Pancreas (tissue), 10 donors: ENCODE data around the gene SNRPA1. TPM values are rescaled to one million over a fixed set of nuclear protein-coding genes. Genes with fewer than 3 reads are reported as not detected.
A peak's percentile ranks its signal among the peaks of the same experiment; 100 is the strongest.

Source experiments
- ATAC-seq, 4 donors: fragments of 200-7000 bp; cut with Tn5 transposase; one replicate each; pipeline versions ENCODE4 v1.8.0 to v1.9.1; 2020; ENCODE audit warnings: mild to moderate bottlenecking in 4 of 4, moderate library complexity in 4 of 4
- DNase-seq, 6 donors: peaks; one replicate each; pipeline ENCODE4 v3.0.0-alpha.2; 2020
- FAIRE-seq: peaks from 2 replicates; lab custom pipeline; 2012; peaks lifted over from hg19 to GRCh38; lab: Jason Lieb, UNC
- H3K27ac ChIP-seq, 4 donors: fragments of 200-600 bp; sonication (generic); 1 replicate in 3 of 4; 2 replicates in 1 of 4; pipeline versions ENCODE4 v1.5.0 to v1.8.0; 2020
- H3K27me3 ChIP-seq, 4 donors: fragments of 200-600 bp; one replicate each; pipeline ENCODE4 v1.8.0; 2021
- H3K36me3 ChIP-seq, 3 donors: fragments of 200-600 bp; sonication (generic) in 1 of 3; one replicate each; pipeline versions ENCODE4 v1.5.0 to v1.8.0; 2020 to 2021
- H3K4me1 ChIP-seq, 3 donors: fragments of 200-600 bp; one replicate each; pipeline ENCODE4 v1.8.0; 2021
- H3K4me3 ChIP-seq, 4 donors: fragments of 200-600 bp; sonication (generic) in 2 of 4; one replicate each; pipeline versions ENCODE4 v1.5.0 to v1.8.0; 2020 to 2021
- H3K9me3 ChIP-seq, 4 donors: fragments of 200-600 bp; one replicate each; pipeline ENCODE4 v1.8.0; 2021
- WGBS, 2 donors: extraction: QIAGEN DNeasy Blood & Tissue Kit; methylation state at CpG; one replicate each; pipeline ENCODE4 v1.1.7; 2013; 5-methylcytosine and 5-hydroxymethylcytosine counted together
- intact Hi-C, 3 donors: fragments of 100-400 bp; cut with DNase I; formaldehyde crosslinking; loops; one replicate each; pipeline versions ENCODE4 v1.11.1 to v1.14.2; 2022
- polyA plus RNA-seq, 2 donors: library from polyadenylated mRNA; stranded (reverse); fragments of 200-250 nt; gene quantifications; one replicate each; pipeline ENCODE4 v1.2.3, GENCODE V29; 2013
- total RNA-seq, 6 donors: library from RNA; stranded (reverse); fragmentation: NEBNext Ultra II Directional in 4 of 6; extraction: Animal tissue kit (Norgen Biotek cat#: 25700) in 4 of 6; gene quantifications; one replicate each; pipeline versions ENCODE4 v1.2.1 to v1.2.4, GENCODE V29; 2021 to 2023
- TF ChIP-seq, protein P1 (sequence below), 4 donors: fragments of 200-600 bp; sonication (generic) in 3 of 4; IDR thresholded peaks; one replicate each; pipeline versions ENCODE4 v1.5.0 to v1.8.0; 2021; ENCODE audit warnings: antibody characterized with exemption in 4 of 4
- donor health status: healthy with polysubstance abuse.
- donor health status: DM: no; HTN: no; CAD: no; lungs with moderate emphysema.
- donor health status: DM: no; HTN: no; CAD: no.
- donor health status: control.
- donor health status: control.
- donor health status: Bipolar disorder and iron deficiency.
- donor health status: DM: yes; HTN: yes; CAD: no.
- donor health status: DM: no; HTN: no; CAD: no.
- donor health status: DM: no; HTN: no; CAD: no.
- donor health status: DM: yes; HTN: yes; CAD: no.

SNRPA1 gene
- total and polyA plus RNA-seq, 8 donors: 16.7 to 37.2 (median 23.9) TPM

DNA sequence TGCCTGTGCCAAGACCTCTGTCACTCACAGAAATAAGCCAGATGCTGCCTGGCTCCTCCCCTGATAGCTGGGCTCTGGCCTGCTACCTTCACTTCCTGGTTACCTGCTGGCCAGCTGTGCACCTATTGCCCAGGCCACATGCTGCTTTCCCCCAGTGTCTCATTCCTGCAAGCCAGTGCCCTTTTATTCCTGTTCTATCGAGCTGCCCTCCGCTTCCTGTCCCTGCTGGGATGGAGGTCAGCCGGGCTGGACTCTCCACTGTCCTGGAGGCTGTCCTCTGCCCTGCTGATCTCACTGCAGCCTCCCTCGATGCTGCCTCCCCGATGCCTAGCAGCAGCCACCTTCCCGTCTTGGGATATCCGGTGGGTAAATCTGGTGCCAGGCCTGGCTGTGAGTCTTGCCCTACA lies 37.0 kb upstream of the SNRPA1 start:
- Histone ChIP-seq H3K4me1 (no peaks in the 10 kb centered on the region), H3K4me3 (no peak overlapping the region), H3K27ac (no peak overlapping the region), H3K27me3 (no peaks in the 10 kb centered on the region), H3K36me3 (no peaks in the 10 kb centered on the region), H3K9me3 (no peaks in the 10 kb centered on the region)
- no peak for ATAC-seq
- WGBS, 2 donors: 90 to 93% methylated on average over 7 of the region's 7 CpGs
- FAIRE-seq: no peak
- TF ChIP-seq, protein P1, sequence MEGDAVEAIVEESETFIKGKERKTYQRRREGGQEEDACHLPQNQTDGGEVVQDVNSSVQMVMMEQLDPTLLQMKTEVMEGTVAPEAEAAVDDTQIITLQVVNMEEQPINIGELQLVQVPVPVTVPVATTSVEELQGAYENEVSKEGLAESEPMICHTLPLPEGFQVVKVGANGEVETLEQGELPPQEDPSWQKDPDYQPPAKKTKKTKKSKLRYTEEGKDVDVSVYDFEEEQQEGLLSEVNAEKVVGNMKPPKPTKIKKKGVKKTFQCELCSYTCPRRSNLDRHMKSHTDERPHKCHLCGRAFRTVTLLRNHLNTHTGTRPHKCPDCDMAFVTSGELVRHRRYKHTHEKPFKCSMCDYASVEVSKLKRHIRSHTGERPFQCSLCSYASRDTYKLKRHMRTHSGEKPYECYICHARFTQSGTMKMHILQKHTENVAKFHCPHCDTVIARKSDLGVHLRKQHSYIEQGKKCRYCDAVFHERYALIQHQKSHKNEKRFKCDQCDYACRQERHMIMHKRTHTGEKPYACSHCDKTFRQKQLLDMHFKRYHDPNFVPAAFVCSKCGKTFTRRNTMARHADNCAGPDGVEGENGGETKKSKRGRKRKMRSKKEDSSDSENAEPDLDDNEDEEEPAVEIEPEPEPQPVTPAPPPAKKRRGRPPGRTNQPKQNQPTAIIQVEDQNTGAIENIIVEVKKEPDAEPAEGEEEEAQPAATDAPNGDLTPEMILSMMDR (IDR thresholded peaks at IDR 0.05): no peak
- intact Hi-C loops: no loop called here
- no peak for DNase-seq

DNA sequence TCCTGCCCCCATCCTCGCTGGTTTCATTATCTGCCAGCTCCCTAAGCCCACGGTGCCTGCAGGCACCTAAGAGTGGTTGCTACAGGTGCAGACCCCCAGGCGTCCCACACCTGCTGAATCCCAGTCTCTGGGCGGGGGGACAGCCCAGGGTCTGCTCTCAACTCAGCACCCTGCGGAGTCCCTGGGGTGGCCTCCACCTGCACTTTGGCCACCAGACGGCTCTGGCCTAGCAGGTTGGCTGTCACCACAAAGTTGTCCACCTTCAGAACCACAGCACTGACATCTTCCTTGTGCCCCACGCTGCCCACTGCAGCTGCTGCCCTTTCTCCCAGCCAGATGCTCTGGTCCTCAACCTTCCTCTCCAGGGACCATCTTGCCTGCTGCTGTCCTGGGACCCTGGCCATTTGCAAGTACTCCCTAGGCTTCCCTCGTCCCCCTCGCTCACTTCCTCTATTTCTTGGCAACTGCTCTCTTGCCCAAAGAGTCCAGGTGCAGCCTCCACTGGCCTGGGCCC lies 34.9 kb upstream of the SNRPA1 start:
- WGBS, 2 donors: 85 to 90% methylated on average over 9 of the region's 9 CpGs
- H3K27me3 ChIP-seq: no peaks in the 10 kb centered on the region
- TF ChIP-seq, protein P1 (IDR thresholded peaks at IDR 0.05): no peak
- no peak for ATAC-seq
- H3K27ac ChIP-seq: no peak overlapping the region
- H3K36me3 ChIP-seq: no peaks in the 10 kb centered on the region
- no peaks in the 10 kb centered on the region for H3K9me3 ChIP-seq
- no peak for FAIRE-seq
- no peak overlapping the region for H3K4me3 ChIP-seq
- DNase-seq: peak in 1 of 6 donors; percentile 42
- no peaks in the 10 kb centered on the region for H3K4me1 ChIP-seq
- intact Hi-C loops: no loop called here

DNA sequence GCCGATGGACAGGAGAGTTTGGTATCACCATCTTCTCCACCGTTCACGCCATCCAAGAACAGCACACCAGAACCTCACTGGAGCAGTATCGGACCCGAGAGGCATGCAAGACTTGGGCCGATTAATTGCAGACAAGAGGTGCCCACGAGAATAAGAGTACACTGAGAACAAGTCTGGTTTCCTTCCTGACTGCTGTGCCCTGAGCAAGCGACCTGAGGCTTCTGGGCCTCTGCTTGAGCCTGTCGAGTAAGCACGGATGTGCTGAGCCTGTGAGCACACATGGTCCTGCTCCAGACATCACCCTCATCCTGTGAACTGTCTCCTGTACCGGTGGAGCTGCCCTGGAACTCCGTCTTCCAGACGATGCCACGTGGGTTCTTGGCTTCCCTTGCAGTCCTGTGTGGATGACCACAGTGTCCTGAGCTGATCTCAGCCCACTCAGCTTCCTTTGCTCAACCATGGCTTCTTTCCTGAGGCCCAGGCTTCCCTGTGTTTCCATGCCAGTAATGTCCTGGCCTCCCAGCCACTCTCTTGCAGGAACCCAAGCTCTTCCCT lies 34.3 kb upstream of the SNRPA1 start:
- H3K36me3 ChIP-seq: no peaks in the 10 kb centered on the region
- DNase-seq: no peak
- H3K27ac ChIP-seq: no peak overlapping the region
- ATAC-seq: no peak
- no peaks in the 10 kb centered on the region for H3K27me3 ChIP-seq
- no peaks in the 10 kb centered on the region for H3K9me3 ChIP-seq
- intact Hi-C loops: no loop called here
- 79 to 88% methylated on average over 14 of the region's 14 CpGs for WGBS, 2 donors
- FAIRE-seq: no peak
- no peak overlapping the region for H3K4me3 ChIP-seq
- H3K4me1 ChIP-seq: no peaks in the 10 kb centered on the region
- TF ChIP-seq, protein P1 (IDR thresholded peaks at IDR 0.05): no peak

DNA sequence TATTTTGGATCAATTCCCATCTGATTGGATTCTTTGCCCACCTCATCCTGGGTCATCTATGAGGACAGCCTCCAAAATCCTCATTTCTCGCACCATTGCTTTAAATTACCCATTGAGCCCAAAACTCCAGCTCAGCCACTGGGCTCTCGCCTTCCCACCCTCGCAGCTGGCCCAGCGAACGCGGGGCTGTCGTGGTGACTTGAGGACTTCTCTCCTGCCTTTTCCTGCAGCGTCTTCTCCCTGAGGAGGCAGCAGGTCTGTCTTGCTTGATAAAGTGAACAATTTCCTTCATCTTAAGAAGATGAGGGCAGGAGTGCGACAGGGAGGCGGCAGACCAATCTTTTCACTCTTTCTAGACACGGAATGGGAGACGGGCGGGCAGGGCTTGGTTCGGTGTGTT lies 33.0 kb upstream of the SNRPA1 start:
- Histone ChIP-seq H3K27me3 (no peaks in the 10 kb centered on the region), H3K9me3 (no peaks in the 10 kb centered on the region), H3K36me3 (no peaks in the 10 kb centered on the region), H3K27ac (no peak overlapping the region), H3K4me1 (no peaks in the 10 kb centered on the region), H3K4me3 (no peak overlapping the region)
- ATAC-seq (no peak), FAIRE-seq (no peak), DNase-seq (no peak)
- intact Hi-C loops: no loop called here
- TF ChIP-seq, protein P1 (IDR thresholded peaks at IDR 0.05): no peak
- 89 to 91% methylated on average over 14 of the region's 14 CpGs for WGBS, 2 donors

DNA sequence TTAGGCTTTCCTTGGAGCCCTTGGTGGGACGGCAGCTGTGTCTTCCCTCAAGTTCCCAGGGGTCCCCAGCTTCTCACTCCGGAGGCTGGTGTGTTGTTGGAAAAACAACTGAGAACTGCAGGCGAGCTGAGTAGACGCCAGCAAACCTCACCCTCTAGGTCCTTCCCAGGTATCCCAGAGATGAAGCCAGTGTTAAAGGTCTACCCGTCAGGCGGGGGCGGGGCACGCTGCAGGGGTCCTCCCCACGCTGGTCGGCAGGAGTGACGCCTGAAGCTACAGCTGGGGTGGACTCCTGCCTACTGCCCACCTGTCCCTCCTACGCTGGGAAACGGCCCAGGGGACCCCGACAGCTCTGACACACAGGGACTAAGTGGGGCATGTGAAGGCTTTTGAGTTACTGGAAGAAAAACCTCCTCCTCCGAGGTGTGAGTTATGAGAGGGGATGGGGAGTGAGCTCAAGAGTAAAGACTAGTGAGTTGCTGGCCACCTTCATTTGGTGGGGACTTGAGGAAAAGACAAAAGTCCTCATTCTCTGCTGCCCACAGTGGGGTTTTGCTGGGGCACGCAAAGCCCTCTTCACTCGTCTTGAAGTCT lies 32.2 kb upstream of the SNRPA1 start:
- H3K4me1 ChIP-seq: no peaks in the 10 kb centered on the region
- TF ChIP-seq, protein P1 (IDR thresholded peaks at IDR 0.05): no peak
- WGBS, 2 donors: 75 to 78% methylated on average over 17 of the region's 17 CpGs
- H3K36me3 ChIP-seq: no peaks in the 10 kb centered on the region
- no peaks in the 10 kb centered on the region for H3K27me3 ChIP-seq
- no peak overlapping the region for H3K4me3 ChIP-seq
- ATAC-seq (no peak), FAIRE-seq (no peak), DNase-seq (no peak)
- no peak overlapping the region for H3K27ac ChIP-seq
- intact Hi-C loops: no loop called here
- no peaks in the 10 kb centered on the region for H3K9me3 ChIP-seq
